Activated naive CD4-positive, alpha-beta T cell treated with anti-CD3 and anti-CD28 coated beads, Interleukin-2, amount 50 U/mL, for 16 hours (primary cell): ENCODE data around the gene SMC1B.
"Not testable (repeated sequence)": the region's sequence is repeated elsewhere in the genome, so short reads cannot be mapped to it uniquely, and the experiment has no call there.

Source experiments
- DNase-seq: peaks from one replicate; pipeline ENCODE4 v3.0.0-alpha.2; 2020

The SMC1B gene

GRCh38 chr22:45413368-45414211 is at the start of gene SMC1B, which contains the start of gene RIBC2:
SMC1B (minus strand) TSS chr22:45413599; CDS start chr22:45413567, 32 bp downstream.
RIBC2 (plus strand) TSS chr22:45413693; CDS start chr22:45413887, 194 bp downstream.
- DNase-seq, result peak; percentile 82

- no peak for DNase-seq
Measured at GRCh38 chr22:45462034-45462655, 48.7 kb upstream of the SMC1B start.

- no peak for DNase-seq
Measured at GRCh38 chr22:45460288-45461109, 47.1 kb upstream of the SMC1B start.

- DNase-seq, result no peak
Measured at GRCh38 chr22:45459235-45459634, 45.8 kb upstream of the SMC1B start.

GRCh38 chr22:45458532-45458931 is 45.1 kb upstream of the SMC1B start:
- no peak for DNase-seq

- no peak for DNase-seq
Measured at GRCh38 chr22:45456811-45457210, 43.4 kb upstream of the SMC1B start.

- no peak for DNase-seq
Measured at GRCh38 chr22:45455621-45456020, 42.2 kb upstream of the SMC1B start.

GRCh38 chr22:45455212-45455611 is 41.8 kb upstream of the SMC1B start:
- no peak for DNase-seq

GRCh38 chr22:45454275-45454674 is 40.9 kb upstream of the SMC1B start:
- DNase-seq, result no peak

GRCh38 chr22:45453764-45454163 is 40.4 kb upstream of the SMC1B start:
- DNase-seq, result no peak

GRCh38 chr22:45452565-45453379 is 39.4 kb upstream of the SMC1B start:
- no peak for DNase-seq

GRCh38 chr22:45451972-45452371 is 38.6 kb upstream of the SMC1B start:
- no peak for DNase-seq

GRCh38 chr22:45450921-45451651 is 37.7 kb upstream of the SMC1B start:
- DNase-seq, result no peak

GRCh38 chr22:45450101-45450785 is 36.8 kb upstream of the SMC1B start:
- no peak for DNase-seq

GRCh38 chr22:45449442-45449841 is 36.0 kb upstream of the SMC1B start:
- not testable (repeated sequence) for DNase-seq

GRCh38 chr22:45448431-45448830 is 35.0 kb upstream of the SMC1B start:
- DNase-seq, result no peak

GRCh38 chr22:45447596-45447995 is 34.2 kb upstream of the SMC1B start:
- not testable (repeated sequence) for DNase-seq

- no peak for DNase-seq
Measured at GRCh38 chr22:45446216-45446615, 32.8 kb upstream of the SMC1B start.

- no peak for DNase-seq
Measured at GRCh38 chr22:45445031-45445710, 31.8 kb upstream of the SMC1B start.

- no peak for DNase-seq
Measured at GRCh38 chr22:45444168-45444567, 30.8 kb upstream of the SMC1B start.
